ENCODE data around the gene TMEM187.

The TMEM187 gene

GRCh38 chrX:153953892-153954557 is 18.5 kb upstream of the TMEM187 start:
- in situ Hi-C loops (cut with HindIII; ENCODE audit: low sequenced_read_pairs) = no loop called here

- in situ Hi-C loops (cut with HindIII; ENCODE audit: low sequenced_read_pairs) = no loop called here
Observed at GRCh38 chrX:153954558-153955227, 17.9 kb upstream of the TMEM187 start.

DNA sequence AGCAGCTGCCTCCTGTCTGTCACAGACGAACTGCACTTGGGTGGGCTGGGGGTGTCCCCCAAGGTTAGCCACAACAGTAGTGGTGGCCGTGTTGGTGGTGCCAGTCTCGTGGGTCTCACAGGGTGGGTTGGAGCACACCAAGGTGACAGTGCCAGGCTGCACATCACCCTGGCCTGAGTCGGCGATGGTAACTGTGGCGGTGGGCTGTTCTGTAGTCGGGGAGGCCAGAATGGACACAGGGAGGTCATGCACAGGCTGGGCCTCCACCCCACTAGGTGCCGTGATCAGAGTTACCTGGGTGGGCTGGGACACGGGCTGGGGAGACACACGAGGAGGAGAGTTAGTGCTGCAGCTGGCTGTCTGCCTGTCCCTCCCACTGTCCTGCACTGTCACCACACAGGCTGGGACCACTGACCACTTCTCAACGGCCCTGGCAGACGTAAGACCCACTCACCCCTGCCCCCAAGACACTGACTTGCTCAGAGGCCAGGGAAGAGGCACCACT is 17.3 kb upstream of the TMEM187 start:
- in situ Hi-C loops (cut with HindIII; ENCODE audit: low sequenced_read_pairs) = no loop called here

GRCh38 chrX:153956044-153956907 is 16.3 kb upstream of the TMEM187 start:
- in situ Hi-C loops (cut with HindIII; ENCODE audit: low sequenced_read_pairs) = no loop called here

DNA sequence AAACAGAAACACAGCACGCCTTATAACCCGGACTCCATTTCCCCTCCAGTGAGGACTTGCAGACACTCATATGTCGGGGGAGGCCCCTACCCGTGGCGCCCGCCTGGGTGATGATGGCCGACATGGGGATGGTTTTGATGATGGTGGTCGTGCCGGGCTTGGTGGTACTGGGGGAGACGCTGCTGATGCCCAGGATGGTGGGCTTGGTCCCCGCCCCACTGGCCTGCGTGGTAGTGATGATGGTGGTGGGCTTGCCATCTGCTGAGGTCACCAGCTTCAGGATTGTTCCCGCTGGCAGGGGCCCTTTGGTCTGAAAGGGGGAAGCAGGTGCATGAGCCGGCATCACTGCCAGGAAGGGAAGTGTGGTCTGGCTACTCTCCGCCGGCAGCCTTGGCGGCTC is 15.3 kb upstream of the TMEM187 start:
- in situ Hi-C loops (cut with HindIII; ENCODE audit: low sequenced_read_pairs) = no loop called here

DNA sequence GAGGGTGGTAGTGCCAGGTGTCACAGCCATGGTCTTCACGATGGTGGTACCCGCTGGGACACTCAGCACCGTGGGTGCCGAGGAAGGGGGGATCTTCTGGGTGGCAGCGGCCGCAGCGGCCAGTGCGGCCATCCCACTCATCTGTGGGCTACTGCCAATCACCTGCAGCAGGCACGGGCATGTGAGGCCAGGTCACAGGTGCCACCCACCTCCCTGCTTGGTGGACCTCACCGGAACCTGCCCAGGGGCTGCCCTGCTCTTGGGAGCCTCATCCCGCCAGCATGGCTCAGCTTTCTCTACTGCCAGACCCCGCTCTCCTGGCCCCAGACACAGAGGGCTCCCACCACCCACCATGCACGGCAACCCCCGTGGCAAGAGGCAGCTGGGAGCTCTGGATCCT is 13.9 kb upstream of the TMEM187 start:
- in situ Hi-C loops (cut with HindIII; ENCODE audit: low sequenced_read_pairs) = no loop called here

- in situ Hi-C loops (cut with HindIII; ENCODE audit: low sequenced_read_pairs) = no loop called here
Observed at GRCh38 chrX:153959649-153960048, 12.9 kb upstream of the TMEM187 start.

DNA sequence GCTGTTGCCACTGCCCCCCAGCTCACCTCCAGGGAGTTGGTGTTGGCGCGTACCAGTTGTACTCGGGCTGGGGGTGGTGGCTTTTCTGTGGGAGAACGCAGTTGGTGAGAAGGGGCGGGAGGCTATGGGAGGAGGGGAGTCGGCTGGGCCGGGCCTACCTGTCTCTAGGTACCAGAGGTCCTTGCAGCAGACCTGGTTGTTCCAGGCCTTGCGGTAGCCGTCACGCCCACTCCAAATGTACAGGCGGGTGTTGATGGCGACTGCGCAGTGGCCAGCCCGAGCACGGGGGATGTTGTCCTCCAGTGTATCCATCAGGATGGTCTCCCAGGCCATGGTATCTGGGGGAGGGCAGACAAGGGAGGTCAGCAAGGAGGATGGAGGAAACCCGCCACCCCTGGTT is 12.5 kb upstream of the TMEM187 start:
- in situ Hi-C loops (cut with HindIII; ENCODE audit: low sequenced_read_pairs) = no loop called here

- in situ Hi-C loops (cut with HindIII; ENCODE audit: low sequenced_read_pairs) = no loop called here
Observed at GRCh38 chrX:153960786-153961185, 11.8 kb upstream of the TMEM187 start.

DNA sequence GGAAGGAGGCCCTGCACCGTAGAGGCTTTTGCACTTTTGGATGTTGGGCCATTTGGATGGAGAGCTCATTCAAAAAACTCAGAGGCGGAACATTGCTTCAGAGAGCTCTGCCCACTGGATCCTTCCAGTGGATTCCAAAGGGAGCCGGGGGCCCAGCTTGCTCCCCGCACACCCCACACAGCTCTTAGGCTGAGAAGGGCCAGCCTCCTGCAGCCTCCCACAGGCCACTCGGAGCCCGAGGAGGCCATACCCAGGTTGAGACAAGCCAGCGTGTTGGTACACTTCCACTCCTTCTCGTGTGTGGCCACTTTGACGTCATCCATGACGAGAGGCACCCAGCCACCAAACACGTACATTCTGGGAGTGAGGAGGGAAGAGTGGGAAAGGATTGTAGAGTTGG is 11.3 kb upstream of the TMEM187 start:
- in situ Hi-C loops (cut with HindIII; ENCODE audit: low sequenced_read_pairs) = no loop called here

- in situ Hi-C loops (cut with HindIII; ENCODE audit: low sequenced_read_pairs) = no loop called here
Observed at GRCh38 chrX:153963546-153963945, 9.0 kb upstream of the TMEM187 start.

- in situ Hi-C loops (cut with HindIII; ENCODE audit: low sequenced_read_pairs) = no loop called here
Observed at GRCh38 chrX:153964105-153964504, 8.4 kb upstream of the TMEM187 start.

DNA sequence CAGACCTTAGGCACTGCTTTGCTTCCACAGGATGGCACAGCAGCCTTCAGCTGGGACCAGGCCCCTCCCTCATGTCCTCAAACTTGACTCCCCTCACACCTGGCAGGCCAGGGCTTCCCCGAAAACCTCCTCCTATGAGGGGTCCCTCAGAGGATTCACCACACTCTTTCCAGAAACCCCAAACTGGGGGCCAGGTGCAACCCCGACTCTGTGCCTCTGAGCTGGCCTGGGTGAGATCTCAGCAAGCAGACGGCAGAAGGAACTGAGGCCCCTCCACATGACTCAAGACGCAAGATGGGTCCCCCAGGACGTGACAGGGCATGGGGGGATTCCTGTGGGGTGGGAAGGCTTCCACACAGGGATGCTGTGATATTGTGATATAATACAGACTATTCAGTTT is 7.1 kb upstream of the TMEM187 start:
- in situ Hi-C loops (cut with HindIII; ENCODE audit: low sequenced_read_pairs) = no loop called here

DNA sequence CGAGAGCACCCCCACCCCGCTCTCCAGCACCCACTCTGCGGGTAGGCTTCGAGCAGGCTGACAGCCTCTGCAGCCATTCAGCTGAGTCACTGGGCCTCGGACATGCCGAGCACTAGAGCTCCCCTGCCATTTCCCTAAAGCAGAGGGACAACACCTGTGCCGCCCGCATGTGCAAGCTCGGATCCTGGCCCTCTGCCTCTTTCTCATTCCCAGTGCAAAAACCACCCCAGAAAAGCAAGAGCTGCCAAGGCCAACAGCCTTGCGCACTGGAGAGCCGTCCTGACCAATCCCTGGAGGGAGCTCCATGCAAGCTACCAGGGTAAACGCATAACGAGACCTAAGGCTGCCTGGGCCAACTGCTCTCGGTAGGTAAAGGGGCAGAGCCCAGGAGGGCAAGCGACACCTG is 6.3 kb upstream of the TMEM187 start:
- in situ Hi-C loops (cut with HindIII; ENCODE audit: low sequenced_read_pairs) = no loop called here

- in situ Hi-C loops (cut with HindIII; ENCODE audit: low sequenced_read_pairs) = no loop called here
Observed at GRCh38 chrX:153966841-153967535, 5.6 kb upstream of the TMEM187 start.

- in situ Hi-C loops (cut with HindIII; ENCODE audit: low sequenced_read_pairs) = no loop called here
Observed at GRCh38 chrX:153967536-153968224, 4.9 kb upstream of the TMEM187 start.

GRCh38 chrX:153968255-153968654 is 4.3 kb upstream of the TMEM187 start:
- in situ Hi-C loops (cut with HindIII; ENCODE audit: low sequenced_read_pairs) = no loop called here

DNA sequence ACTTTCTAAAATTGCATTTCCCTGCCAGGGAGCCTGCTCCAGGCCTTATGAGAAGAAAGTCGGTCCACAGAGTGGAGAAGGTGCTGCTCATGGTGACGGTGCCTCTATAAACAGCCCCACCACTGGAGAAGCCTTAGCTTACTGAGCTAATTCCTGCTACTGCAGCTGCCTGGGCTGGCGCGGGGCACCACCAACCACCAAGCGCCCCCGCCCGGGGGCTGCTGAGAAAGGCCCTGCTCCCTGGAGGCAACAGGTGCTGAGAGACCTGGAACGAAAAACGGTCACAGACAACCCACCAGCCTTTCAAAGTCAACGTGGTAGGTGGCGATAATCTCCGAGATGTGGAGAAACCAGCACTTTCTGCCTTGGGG is 3.8 kb upstream of the TMEM187 start:
- in situ Hi-C loops (cut with HindIII; ENCODE audit: low sequenced_read_pairs) = no loop called here

DNA sequence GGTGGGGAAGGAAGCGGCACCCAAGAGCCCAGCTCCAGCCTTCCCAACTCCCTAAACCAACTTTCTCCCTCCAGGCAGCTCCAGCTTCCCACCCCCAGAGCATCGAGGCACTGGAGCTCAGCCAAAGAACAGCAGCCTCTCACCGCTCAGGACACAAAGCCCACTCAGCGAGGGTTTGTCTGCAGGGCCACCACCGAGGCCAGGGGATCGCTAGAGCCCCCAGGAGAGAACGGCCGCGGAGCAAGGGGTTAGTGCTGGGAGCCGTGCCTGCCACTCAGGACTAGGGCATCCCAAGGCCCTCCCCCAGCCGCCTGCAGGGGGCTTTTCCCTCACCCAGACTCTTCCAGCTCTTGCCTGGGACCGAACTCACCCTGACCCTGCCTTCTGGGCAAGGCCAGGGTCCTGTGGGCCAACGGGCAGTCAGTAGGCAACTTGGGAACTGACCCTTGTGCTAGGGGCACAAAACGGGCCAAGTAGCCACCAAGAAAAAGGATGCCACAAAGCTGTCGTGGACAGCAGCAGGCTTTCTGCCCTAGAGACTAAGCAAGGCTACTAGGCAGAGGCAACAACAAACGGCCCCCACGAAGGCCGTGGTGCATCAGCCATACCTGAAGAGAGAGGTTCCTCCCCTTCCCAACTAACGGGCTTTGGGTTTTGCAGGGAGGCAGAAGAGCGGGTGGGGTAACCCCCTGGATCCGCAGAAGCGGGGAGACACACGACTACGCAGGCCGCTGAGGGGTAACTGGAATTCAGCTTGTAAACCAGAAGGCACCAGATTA is 3.2 kb upstream of the TMEM187 start:
- in situ Hi-C loops (cut with HindIII; ENCODE audit: low sequenced_read_pairs) = no loop called here

GRCh38 chrX:153969904-153970356 is 2.6 kb upstream of the TMEM187 start:
- in situ Hi-C loops (cut with HindIII; ENCODE audit: low sequenced_read_pairs) = no loop called here
